HCT116 (cell line): ENCODE measurements around the gene CPT1B. TPM values are rescaled to one million over a fixed set of nuclear protein-coding genes. Genes with fewer than 3 reads are reported as not detected.

ENCODE experiments used
- ATAC-seq: fragments of 200-7000 bp; cut with Tn5 transposase; 2 replicates; pipeline ENCODE4 v1.9.1; 2020; ENCODE audit warnings: mild to moderate bottlenecking, moderate library complexity
- BruUV-seq: library from RNA; stranded (reverse); fragments of 400-500 nt; replicated peaks from 2 replicates; lab custom pipeline; 2021; lab: Mats Ljungman, UMichigan
- CTCF ChIA-PET: fragments of 300-600 bp; sonication (Branson Sonifier 250); formaldehyde crosslinking; loops from one replicate; lab custom pipeline; 2021; ENCODE audit warnings: antibody characterized with exemption; lab: Charles Lee
- POLR2A ChIA-PET: fragments of 300-600, 350-600 bp; sonication (Branson Sonifier 250); formaldehyde crosslinking; loops from one replicate; lab custom pipeline; 2021; ENCODE audit warnings: antibody characterized with exemption; lab: Charles Lee
- RAD21 ChIA-PET, 2 experiments: fragments of 300-600 bp; sonication (Branson Sonifier 250); formaldehyde crosslinking; loops; one replicate each; lab custom pipeline; 2023; ENCODE audit warnings: low total read pairs in 2 of 2; ENCODE audit not compliant: uncharacterized antibody in 2 of 2, unreplicated experiment in 2 of 2, low non-redundant PET in 1 of 2; lab: Charles Lee
- DNase-seq: peaks from one replicate; pipeline ENCODE4 v3.0.0-alpha.2; 2010; ENCODE audit warnings: low read depth, low spot score
- H2AFZ ChIP-seq: fragments of 200-600 bp; shearing (Covaris generic), sonication (generic); 2 replicates; pipeline ENCODE4 v1.6.1; 2017; ENCODE audit warnings: low read depth, mixed run types, mixed read lengths, antibody characterized with exemption, low read length; ENCODE audit not compliant: poor library complexity, severe bottlenecking
- H3K27ac ChIP-seq: 2 replicates; pipeline ENCODE4 v1.5.1; 2012; ENCODE audit warnings: low read depth, low read length
- H3K27me3 ChIP-seq: fragments of 200-600 bp; sonication (generic); 2 replicates; pipeline ENCODE4 v1.6.1; 2016; ENCODE audit warnings: mixed run types, low read length, mixed read lengths; ENCODE audit not compliant: insufficient read depth
- H3K36me3 ChIP-seq, 2 experiments: fragments of 200-500 bp in 1 of 2; fragments of 200-600 bp in 1 of 2; sonication (Bioruptor generic) in 1 of 2; sonication (generic) in 1 of 2; 2 replicates each; pipeline versions ENCODE4 v1.5.1 to v1.6.1; 2014 to 2016; ENCODE audit warnings: low read length in 2 of 2, inconsistent platforms in 1 of 2, mixed read lengths in 1 of 2, mixed run types in 1 of 2; ENCODE audit not compliant: insufficient read depth in 2 of 2, control insufficient read depth in 1 of 2
- H3K4me1 ChIP-seq, 2 experiments: fragments of 200-600 bp in 1 of 2; sonication (generic) in 1 of 2; 2 replicates each; pipeline versions ENCODE4 v1.5.1 to v1.6.1; 2012 to 2017; ENCODE audit warnings: low read length in 2 of 2, inconsistent platforms in 1 of 2, mild to moderate bottlenecking in 1 of 2, mixed read lengths in 1 of 2, mixed run types in 1 of 2, moderate library complexity in 1 of 2; ENCODE audit not compliant: insufficient read depth in 2 of 2, control insufficient read depth in 1 of 2
- H3K4me2 ChIP-seq: fragments of 200-600 bp; sonication (generic); 2 replicates; pipeline ENCODE4 v1.6.1; 2017; ENCODE audit warnings: mixed run types, low read length, mixed read lengths
- H3K4me3 ChIP-seq, 2 experiments: fragments of 200-600 bp in 1 of 2; sonication (generic) in 1 of 2; replicated peaks in 1 of 2; 2 replicates each; pipeline ENCODE4 v1.5.1; 2011 to 2016; ENCODE audit warnings: low read length in 2 of 2, control low read depth in 1 of 2, low read depth in 1 of 2, mild to moderate bottlenecking in 1 of 2, mixed read lengths in 1 of 2, mixed run types in 1 of 2
- H3K79me2 ChIP-seq: fragments of 200-600 bp; sonication (generic); 2 replicates; pipeline ENCODE4 v1.6.1; 2017; ENCODE audit warnings: mild to moderate bottlenecking, mixed run types, low read length, moderate library complexity, mixed read lengths; ENCODE audit not compliant: insufficient read depth
- H3K9ac ChIP-seq: fragments of 200-600 bp; sonication (generic); 2 replicates; pipeline ENCODE4 v1.6.1; 2016; ENCODE audit warnings: low read length, mixed read lengths
- H3K9me2 ChIP-seq: fragments of 200-600 bp; sonication (generic), shearing (Covaris generic); 2 replicates; pipeline ENCODE4 v1.6.1; 2017; ENCODE audit warnings: mixed run types, mild to moderate bottlenecking, moderate library complexity; ENCODE audit not compliant: insufficient read depth
- H3K9me3 ChIP-seq, 2 experiments: fragments of 200-500 bp in 1 of 2; fragments of 200-600 bp in 1 of 2; sonication (Bioruptor generic) in 1 of 2; sonication (generic) in 1 of 2; 2 replicates each; pipeline ENCODE4 v1.6.1; 2014 to 2017; ENCODE audit warnings: low read length in 2 of 2, mixed read lengths in 2 of 2, inconsistent platforms in 1 of 2, low read depth in 1 of 2, mild to moderate bottlenecking in 1 of 2, mixed run types in 1 of 2, moderate library complexity in 1 of 2; ENCODE audit not compliant: control insufficient read depth in 1 of 2, insufficient read depth in 1 of 2
- H4K20me1 ChIP-seq: fragments of 200-600 bp; sonication (generic), shearing (Covaris generic); 2 replicates; pipeline ENCODE4 v1.6.1; 2017; ENCODE audit warnings: mixed run types, mild to moderate bottlenecking, moderate library complexity; ENCODE audit not compliant: insufficient read depth
- YY1 ChIP-seq: IDR thresholded peaks from 2 replicates; pipeline ENCODE4 v1.6.1; 2011; ENCODE audit warnings: low read length, low read depth, moderate library complexity, mild to moderate bottlenecking; ENCODE audit not compliant: insufficient replicate concordance; ENCODE audit errors: extremely low read depth
- intact Hi-C: fragments of 100-400 bp; cut with micrococcal nuclease; formaldehyde crosslinking; loops from 2 replicates; pipeline ENCODE4 v1.10.0; 2022
- total RNA-seq: library from RNA; stranded (reverse); gene quantifications from one replicate; pipeline ENCODE4 v1.2.1, GENCODE V29; 2021; ENCODE audit not compliant: unreplicated experiment
- TF ChIP-seq, protein P1 (sequence below): IDR thresholded peaks from 2 replicates; pipeline ENCODE4 v1.6.1; 2012; ENCODE audit warnings: low read depth
- TF ChIP-seq, protein P2 (sequence below), 3 experiments: fragments of 200-600 bp in 1 of 3; sonication (generic) in 1 of 3; IDR thresholded peaks in 2 of 3; conservative IDR thresholded peaks in 1 of 3; 2 replicates each; pipeline ENCODE4 v1.5.1; 2012 to 2017; ENCODE audit warnings: low read depth in 2 of 3, low read length in 2 of 3, antibody characterized with exemption in 1 of 3, borderline replicate concordance in 1 of 3, control low read depth in 1 of 3, mild to moderate bottlenecking in 1 of 3, mixed read lengths in 1 of 3, mixed run types in 1 of 3, moderate library complexity in 1 of 3; ENCODE audit not compliant: insufficient read depth in 1 of 3
- TF ChIP-seq, protein P3 (sequence below): IDR thresholded peaks from 2 replicates; pipeline ENCODE4 v1.6.1; 2012

The CPT1B gene
- total RNA-seq, 1 experiment from 2014 or later: 35.1 TPM

DNA sequence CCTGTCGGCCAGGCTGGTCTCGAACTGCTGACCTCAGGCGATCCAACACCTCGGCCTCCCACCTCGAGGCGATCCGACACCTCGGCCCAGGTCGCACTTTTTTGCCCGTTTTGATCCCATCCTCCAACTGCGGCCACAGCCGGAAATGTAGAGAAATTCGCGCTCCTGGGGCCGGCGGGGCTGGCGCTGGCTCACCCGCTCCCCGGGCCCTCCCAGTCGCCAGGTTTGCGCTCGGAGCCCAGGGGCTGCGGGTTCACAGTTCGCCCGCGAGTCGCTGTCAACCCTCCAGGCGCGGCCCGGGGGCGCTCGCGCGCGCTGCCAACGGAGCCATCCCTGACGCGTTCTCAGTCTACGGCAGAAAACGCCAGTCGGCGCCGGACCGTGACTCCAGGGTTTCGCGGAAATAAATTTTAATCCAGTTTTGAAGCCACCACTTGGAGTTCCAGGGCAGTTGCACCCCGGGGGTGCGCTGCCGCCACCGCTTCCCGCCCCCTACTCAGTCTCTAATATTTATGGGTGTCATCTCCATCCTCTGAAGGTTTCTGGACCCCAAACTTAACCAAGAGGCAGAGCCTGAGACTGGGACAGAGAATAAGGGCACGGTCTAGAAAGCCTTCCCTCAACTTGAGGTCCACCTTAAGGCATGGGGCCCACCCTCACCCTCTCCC, 34.0 kb downstream of the CPT1B start:
- H3K27ac ChIP-seq: peak overlapping the region; percentile 27
- BruUV-seq: no TSS peak
- peak overlapping the region; percentile 77 for H3K4me2 ChIP-seq
- H3K27me3 ChIP-seq: no peaks in the 10 kb centered on the region
- no peaks in the 10 kb centered on the region for H3K9me3 ChIP-seq
- H4K20me1 ChIP-seq: no peaks in the 10 kb centered on the region
- ATAC-seq: peak; percentile 93
- H3K9ac ChIP-seq: peak overlapping the region; percentile 53
- POLR2A ChIA-PET: interaction anchor here (1.6 to 1.9 kb wide), 2 partner anchors 9 to 10 kb away, joined by 5 to 7 read pairs; no protein-coding TSS in a partner anchor
- CTCF ChIA-PET: interaction anchor here (1.8 kb wide), 1 partner anchor 18 kb away, joined by 6 read pairs; the partner anchor contains the start of gene SCO2
- no peaks in the 10 kb centered on the region for H3K79me2 ChIP-seq
- intact Hi-C loops: no loop called here
- H3K4me3 ChIP-seq: peak overlapping the region; percentile 32 to 53
- DNase-seq: no peak
- H3K36me3 ChIP-seq: no peaks in the 10 kb centered on the region
- TF ChIP-seq, protein P1, sequence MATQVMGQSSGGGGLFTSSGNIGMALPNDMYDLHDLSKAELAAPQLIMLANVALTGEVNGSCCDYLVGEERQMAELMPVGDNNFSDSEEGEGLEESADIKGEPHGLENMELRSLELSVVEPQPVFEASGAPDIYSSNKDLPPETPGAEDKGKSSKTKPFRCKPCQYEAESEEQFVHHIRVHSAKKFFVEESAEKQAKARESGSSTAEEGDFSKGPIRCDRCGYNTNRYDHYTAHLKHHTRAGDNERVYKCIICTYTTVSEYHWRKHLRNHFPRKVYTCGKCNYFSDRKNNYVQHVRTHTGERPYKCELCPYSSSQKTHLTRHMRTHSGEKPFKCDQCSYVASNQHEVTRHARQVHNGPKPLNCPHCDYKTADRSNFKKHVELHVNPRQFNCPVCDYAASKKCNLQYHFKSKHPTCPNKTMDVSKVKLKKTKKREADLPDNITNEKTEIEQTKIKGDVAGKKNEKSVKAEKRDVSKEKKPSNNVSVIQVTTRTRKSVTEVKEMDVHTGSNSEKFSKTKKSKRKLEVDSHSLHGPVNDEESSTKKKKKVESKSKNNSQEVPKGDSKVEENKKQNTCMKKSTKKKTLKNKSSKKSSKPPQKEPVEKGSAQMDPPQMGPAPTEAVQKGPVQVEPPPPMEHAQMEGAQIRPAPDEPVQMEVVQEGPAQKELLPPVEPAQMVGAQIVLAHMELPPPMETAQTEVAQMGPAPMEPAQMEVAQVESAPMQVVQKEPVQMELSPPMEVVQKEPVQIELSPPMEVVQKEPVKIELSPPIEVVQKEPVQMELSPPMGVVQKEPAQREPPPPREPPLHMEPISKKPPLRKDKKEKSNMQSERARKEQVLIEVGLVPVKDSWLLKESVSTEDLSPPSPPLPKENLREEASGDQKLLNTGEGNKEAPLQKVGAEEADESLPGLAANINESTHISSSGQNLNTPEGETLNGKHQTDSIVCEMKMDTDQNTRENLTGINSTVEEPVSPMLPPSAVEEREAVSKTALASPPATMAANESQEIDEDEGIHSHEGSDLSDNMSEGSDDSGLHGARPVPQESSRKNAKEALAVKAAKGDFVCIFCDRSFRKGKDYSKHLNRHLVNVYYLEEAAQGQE: no peak
- peak; percentile 9 for TF ChIP-seq YY1
- TF ChIP-seq, protein P2, sequence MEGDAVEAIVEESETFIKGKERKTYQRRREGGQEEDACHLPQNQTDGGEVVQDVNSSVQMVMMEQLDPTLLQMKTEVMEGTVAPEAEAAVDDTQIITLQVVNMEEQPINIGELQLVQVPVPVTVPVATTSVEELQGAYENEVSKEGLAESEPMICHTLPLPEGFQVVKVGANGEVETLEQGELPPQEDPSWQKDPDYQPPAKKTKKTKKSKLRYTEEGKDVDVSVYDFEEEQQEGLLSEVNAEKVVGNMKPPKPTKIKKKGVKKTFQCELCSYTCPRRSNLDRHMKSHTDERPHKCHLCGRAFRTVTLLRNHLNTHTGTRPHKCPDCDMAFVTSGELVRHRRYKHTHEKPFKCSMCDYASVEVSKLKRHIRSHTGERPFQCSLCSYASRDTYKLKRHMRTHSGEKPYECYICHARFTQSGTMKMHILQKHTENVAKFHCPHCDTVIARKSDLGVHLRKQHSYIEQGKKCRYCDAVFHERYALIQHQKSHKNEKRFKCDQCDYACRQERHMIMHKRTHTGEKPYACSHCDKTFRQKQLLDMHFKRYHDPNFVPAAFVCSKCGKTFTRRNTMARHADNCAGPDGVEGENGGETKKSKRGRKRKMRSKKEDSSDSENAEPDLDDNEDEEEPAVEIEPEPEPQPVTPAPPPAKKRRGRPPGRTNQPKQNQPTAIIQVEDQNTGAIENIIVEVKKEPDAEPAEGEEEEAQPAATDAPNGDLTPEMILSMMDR (IDR thresholded peaks at IDR 0.05 in 2 of 3, conservative IDR thresholded peaks at IDR 0.05 in 1 of 3; ENCODE audit: borderline replicate concordance in 1 of 3, insufficient read depth in 1 of 3, low read depth in 2 of 3, low read length in 2 of 3): peak; percentile 59 to 68 (median 60); a peak in 5 of 6 replicates
- TF ChIP-seq, protein P3, sequence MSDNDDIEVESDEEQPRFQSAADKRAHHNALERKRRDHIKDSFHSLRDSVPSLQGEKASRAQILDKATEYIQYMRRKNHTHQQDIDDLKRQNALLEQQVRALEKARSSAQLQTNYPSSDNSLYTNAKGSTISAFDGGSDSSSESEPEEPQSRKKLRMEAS: 0 out of 2 replicates have a peak, but pooled peaks have one; percentile 35
- TF ChIP-seq, all 23 proteins: peak for 3
- peak overlapping the region; percentile 94 for H2AFZ ChIP-seq
- RAD21 ChIA-PET: no interaction called here
- H3K9me2 ChIP-seq: no peaks in the 10 kb centered on the region
- peaks cover 13 to 45% of the 10 kb centered on the region in 2 experiments; a peak in 3 of 4 replicates for H3K4me1 ChIP-seq
